ENCODE data around the gene DCLRE1B.

Gene DCLRE1B

DNA sequence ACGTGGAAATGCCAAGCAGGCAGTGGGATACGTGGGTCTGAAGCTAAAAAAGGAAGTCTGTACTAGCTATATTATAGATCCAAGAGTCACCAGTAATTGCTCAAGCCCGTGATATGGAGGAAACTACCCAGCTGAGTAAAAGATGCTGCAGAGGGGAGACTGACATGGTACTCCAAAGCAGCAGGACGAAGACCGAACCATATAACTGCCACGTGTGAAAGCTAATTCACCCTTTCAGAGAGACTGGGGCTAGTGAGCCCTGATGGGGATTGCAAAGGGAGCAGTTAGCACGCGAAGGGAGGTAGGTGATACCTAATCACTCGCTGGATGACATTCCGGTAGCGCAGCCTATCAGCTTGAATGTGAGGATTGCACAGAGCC lies 843 bp upstream of the DCLRE1B start:
- TF ChIP-seq, protein P1, sequence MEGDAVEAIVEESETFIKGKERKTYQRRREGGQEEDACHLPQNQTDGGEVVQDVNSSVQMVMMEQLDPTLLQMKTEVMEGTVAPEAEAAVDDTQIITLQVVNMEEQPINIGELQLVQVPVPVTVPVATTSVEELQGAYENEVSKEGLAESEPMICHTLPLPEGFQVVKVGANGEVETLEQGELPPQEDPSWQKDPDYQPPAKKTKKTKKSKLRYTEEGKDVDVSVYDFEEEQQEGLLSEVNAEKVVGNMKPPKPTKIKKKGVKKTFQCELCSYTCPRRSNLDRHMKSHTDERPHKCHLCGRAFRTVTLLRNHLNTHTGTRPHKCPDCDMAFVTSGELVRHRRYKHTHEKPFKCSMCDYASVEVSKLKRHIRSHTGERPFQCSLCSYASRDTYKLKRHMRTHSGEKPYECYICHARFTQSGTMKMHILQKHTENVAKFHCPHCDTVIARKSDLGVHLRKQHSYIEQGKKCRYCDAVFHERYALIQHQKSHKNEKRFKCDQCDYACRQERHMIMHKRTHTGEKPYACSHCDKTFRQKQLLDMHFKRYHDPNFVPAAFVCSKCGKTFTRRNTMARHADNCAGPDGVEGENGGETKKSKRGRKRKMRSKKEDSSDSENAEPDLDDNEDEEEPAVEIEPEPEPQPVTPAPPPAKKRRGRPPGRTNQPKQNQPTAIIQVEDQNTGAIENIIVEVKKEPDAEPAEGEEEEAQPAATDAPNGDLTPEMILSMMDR (IDR thresholded peaks at IDR 0.05; ENCODE audit: borderline replicate concordance, control extremely low read depth, extremely low read depth, insufficient read depth, missing control alignments): no peak
- in situ Hi-C loops (cut with MboI; ENCODE audit: low sequenced_read_pairs, unreplicated experiment): loop anchor here (10.0 kb wide), 1 partner anchor 69 kb away; no protein-coding TSS in a partner anchor
- DNase-seq (ENCODE audit: low spot score): peak; percentile 49

DNA sequence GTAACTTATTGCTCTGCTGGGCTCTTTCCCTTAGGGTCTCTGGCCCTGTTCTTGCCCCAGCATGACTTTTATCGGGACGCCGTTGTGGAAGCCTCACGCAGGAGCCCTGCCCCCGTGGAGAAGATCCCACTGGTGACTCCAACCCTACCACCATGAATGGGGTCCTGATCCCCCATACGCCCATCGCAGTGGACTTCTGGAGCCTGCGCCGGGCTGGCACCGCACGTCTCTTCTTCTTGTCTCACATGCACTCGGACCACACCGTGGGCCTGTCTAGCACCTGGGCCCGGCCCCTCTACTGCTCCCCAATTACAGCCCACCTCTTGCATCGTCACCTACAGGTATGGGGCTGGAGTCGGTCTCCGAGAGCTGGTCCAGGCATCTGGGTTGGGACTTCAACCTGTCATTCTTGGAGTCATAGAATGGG lies 322 bp downstream of the DCLRE1B start:
- in situ Hi-C loops (cut with MboI; ENCODE audit: low sequenced_read_pairs, unreplicated experiment): loop anchor here (10.0 kb wide), 1 partner anchor 71 kb away; no protein-coding TSS in a partner anchor
- peak; percentile 50 for DNase-seq (ENCODE audit: low spot score)
- TF ChIP-seq, protein P1 (IDR thresholded peaks at IDR 0.05; ENCODE audit: borderline replicate concordance, control extremely low read depth, extremely low read depth, insufficient read depth, missing control alignments): no peak

DNA sequence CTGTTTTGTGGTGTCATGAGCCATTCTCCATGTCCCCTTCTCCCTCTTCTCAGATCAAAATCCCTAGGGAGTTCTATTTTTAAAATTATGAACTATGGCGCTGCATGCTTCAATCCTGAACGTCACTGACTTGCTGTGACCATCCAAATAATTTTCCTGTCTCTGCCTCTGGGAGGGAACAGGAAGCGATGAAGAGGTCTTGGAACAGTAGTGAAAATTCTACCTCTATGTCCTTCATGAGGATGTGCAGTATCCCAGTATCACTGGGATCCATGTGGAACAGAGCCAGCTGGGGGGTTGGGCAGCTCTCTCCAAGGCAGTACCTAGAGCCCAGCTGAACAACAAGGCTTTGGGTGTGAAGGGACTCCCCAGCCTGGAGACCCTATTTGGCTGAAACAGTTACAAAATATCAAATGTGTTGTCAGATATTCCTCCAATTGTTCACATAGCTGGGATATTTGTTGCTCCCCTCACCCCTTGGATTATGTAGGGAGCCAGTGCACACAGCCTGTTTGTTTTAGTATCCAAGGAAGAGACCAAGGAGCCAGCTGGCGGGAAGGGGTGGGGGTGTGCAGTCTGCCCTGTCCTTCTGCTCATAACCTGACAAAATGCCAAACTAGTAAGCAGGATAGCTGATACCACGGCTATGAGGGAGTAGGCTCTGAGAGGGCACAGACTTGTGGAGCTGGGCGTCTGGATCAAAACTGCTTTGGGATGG lies 7.6 kb downstream of the DCLRE1B start:
- in situ Hi-C loops (cut with MboI; ENCODE audit: low sequenced_read_pairs, unreplicated experiment): no loop called here
- TF ChIP-seq, protein P1 (IDR thresholded peaks at IDR 0.05; ENCODE audit: borderline replicate concordance, control extremely low read depth, extremely low read depth, insufficient read depth, missing control alignments): no peak
- DNase-seq (ENCODE audit: low spot score): no peak

DNA sequence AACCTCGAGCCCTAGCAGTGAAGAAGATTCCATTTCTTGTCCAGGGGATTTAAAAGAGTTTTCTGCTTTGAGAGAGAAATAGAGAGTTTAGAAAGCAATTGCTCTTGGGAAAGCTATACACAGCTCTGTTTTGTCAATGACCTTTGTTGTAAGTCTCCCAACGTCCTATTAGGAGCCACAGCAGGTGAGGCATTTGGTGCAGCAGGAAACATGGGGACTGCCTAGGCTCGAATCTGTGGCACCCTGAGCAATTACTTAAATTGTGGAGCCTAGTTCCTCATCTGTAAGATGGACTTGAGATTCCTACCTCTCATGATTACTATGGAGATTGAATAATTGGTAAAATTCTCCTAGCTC lies 8.2 kb downstream of the DCLRE1B start:
- in situ Hi-C loops (cut with MboI; ENCODE audit: low sequenced_read_pairs, unreplicated experiment): no loop called here
- TF ChIP-seq, protein P1 (IDR thresholded peaks at IDR 0.05; ENCODE audit: borderline replicate concordance, control extremely low read depth, extremely low read depth, insufficient read depth, missing control alignments): no peak
- DNase-seq (ENCODE audit: low spot score): no peak

DNA sequence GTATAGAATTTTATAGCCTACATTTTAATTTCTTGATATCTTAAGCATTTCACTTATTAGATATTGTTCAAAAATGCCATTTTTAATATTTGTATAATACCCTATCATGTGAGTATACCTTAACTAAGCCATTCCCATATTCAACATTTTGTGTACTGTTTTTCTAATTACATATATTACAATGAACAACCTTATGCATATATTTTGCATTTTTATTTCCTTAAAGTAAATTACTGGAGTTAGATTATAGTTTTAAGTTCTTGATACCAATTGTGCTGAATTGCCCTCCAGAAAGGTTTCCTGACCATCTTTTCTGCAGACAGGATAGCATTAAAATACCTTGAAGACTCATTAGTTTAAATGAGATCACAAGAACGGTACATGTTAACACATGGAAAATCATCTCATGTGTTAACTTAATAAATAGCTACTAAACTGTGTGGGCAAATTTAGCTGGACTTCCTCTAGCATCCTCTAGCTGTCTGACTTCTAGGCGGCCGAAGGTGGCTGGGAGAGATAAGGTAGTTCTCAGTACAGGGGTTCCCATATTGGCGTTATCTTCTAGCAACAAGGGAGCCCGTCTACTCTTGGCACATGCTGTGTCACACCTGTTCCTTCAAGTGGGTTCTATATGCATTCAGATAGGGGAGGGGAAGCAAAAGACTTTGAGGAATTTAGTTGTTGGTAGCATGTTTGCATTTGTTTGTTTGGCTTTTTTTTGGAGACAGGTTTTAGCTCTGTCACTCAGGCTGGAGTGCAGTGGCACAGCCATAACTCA lies 8.9 kb downstream of the DCLRE1B start:
- in situ Hi-C loops (cut with MboI; ENCODE audit: low sequenced_read_pairs, unreplicated experiment): no loop called here
- TF ChIP-seq, protein P1 (IDR thresholded peaks at IDR 0.05; ENCODE audit: borderline replicate concordance, control extremely low read depth, extremely low read depth, insufficient read depth, missing control alignments): no peak

DNA sequence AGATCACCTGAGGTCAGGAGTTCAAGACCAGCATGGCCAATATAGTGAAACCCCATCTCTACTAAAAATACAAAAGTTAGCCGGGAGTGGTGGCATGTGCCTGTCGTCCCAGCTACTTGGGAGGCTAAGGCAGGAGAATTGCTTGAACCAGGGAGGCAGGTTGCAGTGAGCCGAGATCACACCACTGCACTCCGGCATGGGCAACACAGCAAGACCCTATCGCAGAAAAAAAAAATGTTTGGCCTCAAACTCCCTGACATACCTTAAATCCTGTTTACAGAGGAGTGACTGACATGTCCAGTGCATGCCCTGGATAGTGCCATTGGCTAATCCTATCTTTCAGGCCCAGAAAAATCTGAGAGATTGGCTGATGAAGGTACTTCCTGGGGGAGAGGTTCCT lies 11.8 kb downstream of the DCLRE1B start:
- in situ Hi-C loops (cut with MboI; ENCODE audit: low sequenced_read_pairs, unreplicated experiment): no loop called here
- TF ChIP-seq, protein P1 (IDR thresholded peaks at IDR 0.05; ENCODE audit: borderline replicate concordance, control extremely low read depth, extremely low read depth, insufficient read depth, missing control alignments): no peak
- no peak for DNase-seq (ENCODE audit: low spot score)

More for the DNA sequence above, 8.9 kb downstream of the DCLRE1B start:
- DNase-seq (ENCODE audit: low spot score): no peak

All from GM13976 (cell line).